OCI-LY3 (cell line): ENCODE measurements around the gene CLDN15.

Source experiments
- CTCF ChIP-seq: fragments of 200-600, 300-600 bp; sonication (generic); IDR thresholded peaks from 2 replicates; pipeline ENCODE4 v1.5.1; 2014; ENCODE audit warnings: antibody characterized with exemption, low read length, low read depth
- EZH2phosphoT487 ChIP-seq: fragments of 200-600 bp; shearing (Covaris generic); IDR thresholded peaks from 2 replicates; pipeline ENCODE4 v1.6.1; 2018; ENCODE audit warnings: antibody characterized with exemption, mixed run types, low read depth

DNA sequence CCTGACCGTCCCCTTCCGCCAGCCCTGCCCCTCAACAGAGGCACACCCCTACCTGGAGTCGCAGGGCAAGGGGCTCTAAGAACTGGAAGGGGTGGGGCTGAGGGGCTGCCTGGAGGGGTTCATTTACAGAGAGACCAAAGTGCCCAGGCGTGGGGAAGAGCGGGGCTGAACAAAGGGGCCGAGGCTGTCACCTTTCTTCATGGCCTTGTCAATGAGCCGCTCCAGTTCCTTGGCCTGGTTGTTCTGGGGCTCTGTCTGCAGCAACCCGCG lies 2.3 kb upstream of the CLDN15 start:
- TF ChIP-seq CTCF (no peak), EZH2phosphoT487 (no peak)
